ENCODE data around the gene PARD3. TPM values are rescaled to one million over a fixed set of nuclear protein-coding genes. Genes with fewer than 3 reads are reported as not detected.

PARD3 gene
- total and polyA plus RNA-seq, 2 experiments from 2014 or later: 6.3 to 21.2 TPM

- no peak overlapping the region for H3K9ac ChIP-seq
- no peaks in the 10 kb centered on the region for H3K4me1 ChIP-seq (ENCODE audit: insufficient read depth)
- H3K9me2 ChIP-seq (ENCODE audit: insufficient read depth): no peaks in the 10 kb centered on the region
- H3F3A ChIP-seq (ENCODE audit: insufficient read depth): no peaks in the 10 kb centered on the region
- no peak for DNase-seq
- no peaks in the 10 kb centered on the region for H3K9me3 ChIP-seq (ENCODE audit: low read depth)
- no peak for TF ChIP-seq EZH2phosphoT487 (IDR thresholded peaks at IDR 0.05; ENCODE audit: insufficient read depth, low read depth)
- no peak for TF ChIP-seq EZH2 (IDR thresholded peaks at IDR 0.05; ENCODE audit: insufficient read depth, poor library complexity, severe bottlenecking)
- no peaks in the 10 kb centered on the region for H3K79me2 ChIP-seq (ENCODE audit: insufficient read depth)
- H3K36me3 ChIP-seq (ENCODE audit: low read depth): no peaks in the 10 kb centered on the region
- no peaks in the 10 kb centered on the region for H4K20me1 ChIP-seq (ENCODE audit: insufficient read depth)
- no peak overlapping the region for H3K4me3 ChIP-seq
- 91 to 97% methylated on average over 4 of the region's 4 CpGs for WGBS, 2 experiments (ENCODE audit: low coverage in 1 of 2, low lambda C conversion rate in 2 of 2, missing lambda C conversion rate in 2 of 2)
- in situ Hi-C loops (cut with MboI): no loop called here
- H3K27ac ChIP-seq: no peak overlapping the region
- no peak overlapping the region for H2AFZ ChIP-seq
- H3K27me3 ChIP-seq (replicated peaks; ENCODE audit: insufficient read depth): no peaks in the 10 kb centered on the region
- no peak overlapping the region for H3K4me2 ChIP-seq (ENCODE audit: unreplicated experiment)
These were observed 266.6 kb downstream of the PARD3 start for GRCh38 chr10:34548466-34548865.

GRCh38 chr10:34547695-34548094 lies 267.4 kb downstream of the PARD3 start:
- H3K4me1 ChIP-seq (ENCODE audit: insufficient read depth): no peaks in the 10 kb centered on the region
- no peak for TF ChIP-seq EZH2 (IDR thresholded peaks at IDR 0.05; ENCODE audit: insufficient read depth, poor library complexity, severe bottlenecking)
- no peak for TF ChIP-seq EZH2phosphoT487 (IDR thresholded peaks at IDR 0.05; ENCODE audit: insufficient read depth, low read depth)
- no peaks in the 10 kb centered on the region for H3K9me2 ChIP-seq (ENCODE audit: insufficient read depth)
- H3K9me3 ChIP-seq (ENCODE audit: low read depth): no peaks in the 10 kb centered on the region
- H3K4me2 ChIP-seq (ENCODE audit: unreplicated experiment): no peak overlapping the region
- DNase-seq: no peak
- H3K27me3 ChIP-seq (replicated peaks; ENCODE audit: insufficient read depth): no peaks in the 10 kb centered on the region
- no peak overlapping the region for H2AFZ ChIP-seq
- no peaks in the 10 kb centered on the region for H3K36me3 ChIP-seq (ENCODE audit: low read depth)
- H3K9ac ChIP-seq: no peak overlapping the region
- no peaks in the 10 kb centered on the region for H3K79me2 ChIP-seq (ENCODE audit: insufficient read depth)
- H3K27ac ChIP-seq: no peak overlapping the region
- no peaks in the 10 kb centered on the region for H3F3A ChIP-seq (ENCODE audit: insufficient read depth)
- no peak overlapping the region for H3K4me3 ChIP-seq
- 97 to 100% methylated on average over 2 of the region's 2 CpGs for WGBS, 2 experiments (ENCODE audit: low coverage in 1 of 2, low lambda C conversion rate in 2 of 2, missing lambda C conversion rate in 2 of 2)
- no peaks in the 10 kb centered on the region for H4K20me1 ChIP-seq (ENCODE audit: insufficient read depth)
- in situ Hi-C loops (cut with MboI): no loop called here

- no peak for DNase-seq
- Histone ChIP-seq H3K4me2 (ENCODE audit: unreplicated experiment) (no peak overlapping the region), H3K79me2 (ENCODE audit: insufficient read depth) (no peaks in the 10 kb centered on the region), H3K9me3 (ENCODE audit: low read depth) (no peaks in the 10 kb centered on the region), H3K4me3 (no peak overlapping the region), H2AFZ (no peak overlapping the region), H3F3A (ENCODE audit: insufficient read depth) (no peaks in the 10 kb centered on the region), H3K36me3 (ENCODE audit: low read depth) (no peaks in the 10 kb centered on the region), H4K20me1 (ENCODE audit: insufficient read depth) (no peaks in the 10 kb centered on the region), H3K27me3 (replicated peaks; ENCODE audit: insufficient read depth) (no peaks in the 10 kb centered on the region), H3K27ac (no peak overlapping the region), H3K9me2 (ENCODE audit: insufficient read depth) (no peaks in the 10 kb centered on the region), H3K9ac (no peak overlapping the region), H3K4me1 (ENCODE audit: insufficient read depth) (no peaks in the 10 kb centered on the region)
- WGBS, 2 experiments (ENCODE audit: low coverage in 1 of 2, low lambda C conversion rate in 2 of 2, missing lambda C conversion rate in 2 of 2): 85 to 86% methylated on average over 5 of the region's 5 CpGs
- TF ChIP-seq EZH2 (IDR thresholded peaks at IDR 0.05; ENCODE audit: insufficient read depth, poor library complexity, severe bottlenecking) (no peak), EZH2phosphoT487 (IDR thresholded peaks at IDR 0.05; ENCODE audit: insufficient read depth, low read depth) (no peak)
- in situ Hi-C loops (cut with MboI): no loop called here
These were observed 267.8 kb downstream of the PARD3 start for GRCh38 chr10:34547291-34547690.

- Histone ChIP-seq H3K27ac (no peak overlapping the region), H3K9ac (no peak overlapping the region), H3F3A (ENCODE audit: insufficient read depth) (no peaks in the 10 kb centered on the region), H3K4me2 (ENCODE audit: unreplicated experiment) (no peak overlapping the region), H4K20me1 (ENCODE audit: insufficient read depth) (no peaks in the 10 kb centered on the region), H2AFZ (no peak overlapping the region), H3K4me1 (ENCODE audit: insufficient read depth) (no peaks in the 10 kb centered on the region), H3K79me2 (ENCODE audit: insufficient read depth) (0 out of 2 replicates have a peak, but pooled peaks cover 6% of the 10 kb centered on the region), H3K36me3 (ENCODE audit: low read depth) (no peaks in the 10 kb centered on the region), H3K4me3 (no peak overlapping the region), H3K27me3 (replicated peaks; ENCODE audit: insufficient read depth) (no peaks in the 10 kb centered on the region), H3K9me2 (ENCODE audit: insufficient read depth) (no peaks in the 10 kb centered on the region), H3K9me3 (ENCODE audit: low read depth) (no peaks in the 10 kb centered on the region)
- no peak for DNase-seq
- in situ Hi-C loops (cut with MboI): no loop called here
- TF ChIP-seq EZH2 (IDR thresholded peaks at IDR 0.05; ENCODE audit: insufficient read depth, poor library complexity, severe bottlenecking) (no peak), EZH2phosphoT487 (IDR thresholded peaks at IDR 0.05; ENCODE audit: insufficient read depth, low read depth) (no peak)
These were observed 270.7 kb downstream of the PARD3 start for GRCh38 chr10:34544400-34544799.

DNA sequence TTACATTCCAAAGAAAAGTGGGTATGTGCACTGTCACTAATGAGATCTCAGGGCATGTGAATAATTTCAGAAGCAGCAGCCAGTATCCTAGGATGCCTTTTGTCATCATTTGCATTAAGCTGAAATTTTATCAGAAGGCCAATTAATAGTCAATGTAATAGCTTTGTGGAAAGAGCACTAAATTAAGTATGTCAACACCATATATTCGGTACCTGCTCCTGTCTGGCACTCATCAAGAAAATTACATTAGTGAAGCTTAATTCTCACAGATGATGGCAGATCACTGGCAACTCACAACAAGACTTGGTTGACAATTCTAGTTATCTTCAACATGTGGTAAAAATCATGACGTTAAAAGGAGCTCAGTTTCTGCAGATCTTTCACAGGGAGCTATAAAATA lies 271.4 kb downstream of the PARD3 start:
- H4K20me1 ChIP-seq (ENCODE audit: insufficient read depth): no peaks in the 10 kb centered on the region
- peaks cover 5% of the 10 kb centered on the region for H3K4me1 ChIP-seq (ENCODE audit: insufficient read depth)
- in situ Hi-C loops (cut with MboI): no loop called here
- DNase-seq: no peak
- no peaks in the 10 kb centered on the region for H3F3A ChIP-seq (ENCODE audit: insufficient read depth)
- WGBS, 2 experiments (ENCODE audit: low coverage in 1 of 2, low lambda C conversion rate in 2 of 2, missing lambda C conversion rate in 2 of 2): 75 to 76% methylated on average over 2 of the region's 2 CpGs
- H3K9me2 ChIP-seq (ENCODE audit: insufficient read depth): no peaks in the 10 kb centered on the region
- H3K4me3 ChIP-seq: no peak overlapping the region
- H3K9ac ChIP-seq: no peak overlapping the region
- no peaks in the 10 kb centered on the region for H3K9me3 ChIP-seq (ENCODE audit: low read depth)
- H3K27ac ChIP-seq: no peak overlapping the region
- TF ChIP-seq EZH2 (IDR thresholded peaks at IDR 0.05; ENCODE audit: insufficient read depth, poor library complexity, severe bottlenecking) (no peak), EZH2phosphoT487 (IDR thresholded peaks at IDR 0.05; ENCODE audit: insufficient read depth, low read depth) (no peak)
- H3K79me2 ChIP-seq (ENCODE audit: insufficient read depth): 0 out of 2 replicates have a peak, but pooled peaks cover 6% of the 10 kb centered on the region
- no peaks in the 10 kb centered on the region for H3K27me3 ChIP-seq (replicated peaks; ENCODE audit: insufficient read depth)
- no peak overlapping the region for H2AFZ ChIP-seq
- no peaks in the 10 kb centered on the region for H3K36me3 ChIP-seq (ENCODE audit: low read depth)
- no peak overlapping the region for H3K4me2 ChIP-seq (ENCODE audit: unreplicated experiment)
